HG03095 (cell line): ENCODE results near the gene GLS.
"Not testable (repeated sequence)": the region's sequence is repeated elsewhere in the genome, so short reads cannot be mapped to it uniquely, and the experiment has no call there.

Source experiments
- ATAC-seq: cut with Tn5 transposase; IDR thresholded peaks from one replicate; pipeline ENCODE4 v1.9.1; 2021; ENCODE audit warnings: moderate library complexity; ENCODE audit not compliant: unreplicated experiment

GLS gene

GRCh38 chr2:190882856-190883582 lies 2.4 kb downstream of the GLS start:
- no peak for ATAC-seq

- not testable (repeated sequence) for ATAC-seq
Measured at GRCh38 chr2:190885844-190886243, 5.2 kb downstream of the GLS start.

- peak; percentile 54 for ATAC-seq
Measured at GRCh38 chr2:190887089-190887488, 6.5 kb downstream of the GLS start.

- no peak for ATAC-seq
Measured at GRCh38 chr2:190888449-190888848, 7.8 kb downstream of the GLS start.

- no peak for ATAC-seq
Measured at GRCh38 chr2:190889175-190889943, 8.7 kb downstream of the GLS start.

GRCh38 chr2:190891372-190891771 lies 10.8 kb downstream of the GLS start:
- ATAC-seq: peak; percentile 48

- no peak for ATAC-seq
Measured at GRCh38 chr2:190891889-190892288, 11.3 kb downstream of the GLS start.

- no peak for ATAC-seq
Measured at GRCh38 chr2:190893157-190893556, 12.5 kb downstream of the GLS start.

- no peak for ATAC-seq
Measured at GRCh38 chr2:190896477-190896876, 15.9 kb downstream of the GLS start.

GRCh38 chr2:190903693-190904450 lies 23.3 kb downstream of the GLS start:
- ATAC-seq: no peak

- no peak for ATAC-seq
Measured at GRCh38 chr2:190904640-190905261, 24.1 kb downstream of the GLS start.

- ATAC-seq: no peak
Measured at GRCh38 chr2:190908532-190908931, 27.9 kb downstream of the GLS start.

GRCh38 chr2:190909680-190910079 lies 29.1 kb downstream of the GLS start:
- ATAC-seq: no peak

- ATAC-seq: no peak
Measured at GRCh38 chr2:190910341-190911136, 29.9 kb downstream of the GLS start.

- peak; percentile 82 for ATAC-seq
Measured at GRCh38 chr2:190911813-190912212, 31.2 kb downstream of the GLS start.

- no peak for ATAC-seq
Measured at GRCh38 chr2:190912726-190913125, 32.1 kb downstream of the GLS start.

- no peak for ATAC-seq
Measured at GRCh38 chr2:190913725-190914124, 33.1 kb downstream of the GLS start.

GRCh38 chr2:190916829-190917228 lies 36.2 kb downstream of the GLS start:
- ATAC-seq: no peak

- no peak for ATAC-seq
Measured at GRCh38 chr2:190920085-190920484, 39.5 kb downstream of the GLS start.

- ATAC-seq: no peak
Measured at GRCh38 chr2:190922376-190922775, 41.8 kb downstream of the GLS start.
